GM12865 (cell line): Measurements from ENCODE around the gene PDGFB.

Source experiments
- DNase-seq: peaks from one replicate; pipeline ENCODE4 v3.0.0; 2010; ENCODE audit warnings: low read depth
- H3K4me3 ChIP-seq: 2 replicates; pipeline ENCODE4 v1.5.1; 2011; ENCODE audit warnings: mild to moderate bottlenecking, low read depth, low read length, control low read depth
- TF ChIP-seq, protein P1 (sequence below): IDR thresholded peaks from 2 replicates; pipeline ENCODE4 v1.5.1; 2011; ENCODE audit warnings: low read length, control low read depth, low read depth, inconsistent platforms; ENCODE audit not compliant: insufficient read depth; ENCODE audit errors: missing control alignments

Gene PDGFB

GRCh38 chr22:39204216-39204615 is 40.6 kb downstream of the PDGFB start:
- H3K4me3 ChIP-seq, result no peak overlapping the region
- TF ChIP-seq, protein P1, sequence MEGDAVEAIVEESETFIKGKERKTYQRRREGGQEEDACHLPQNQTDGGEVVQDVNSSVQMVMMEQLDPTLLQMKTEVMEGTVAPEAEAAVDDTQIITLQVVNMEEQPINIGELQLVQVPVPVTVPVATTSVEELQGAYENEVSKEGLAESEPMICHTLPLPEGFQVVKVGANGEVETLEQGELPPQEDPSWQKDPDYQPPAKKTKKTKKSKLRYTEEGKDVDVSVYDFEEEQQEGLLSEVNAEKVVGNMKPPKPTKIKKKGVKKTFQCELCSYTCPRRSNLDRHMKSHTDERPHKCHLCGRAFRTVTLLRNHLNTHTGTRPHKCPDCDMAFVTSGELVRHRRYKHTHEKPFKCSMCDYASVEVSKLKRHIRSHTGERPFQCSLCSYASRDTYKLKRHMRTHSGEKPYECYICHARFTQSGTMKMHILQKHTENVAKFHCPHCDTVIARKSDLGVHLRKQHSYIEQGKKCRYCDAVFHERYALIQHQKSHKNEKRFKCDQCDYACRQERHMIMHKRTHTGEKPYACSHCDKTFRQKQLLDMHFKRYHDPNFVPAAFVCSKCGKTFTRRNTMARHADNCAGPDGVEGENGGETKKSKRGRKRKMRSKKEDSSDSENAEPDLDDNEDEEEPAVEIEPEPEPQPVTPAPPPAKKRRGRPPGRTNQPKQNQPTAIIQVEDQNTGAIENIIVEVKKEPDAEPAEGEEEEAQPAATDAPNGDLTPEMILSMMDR, result no peak
- DNase-seq, result no peak

DNA sequence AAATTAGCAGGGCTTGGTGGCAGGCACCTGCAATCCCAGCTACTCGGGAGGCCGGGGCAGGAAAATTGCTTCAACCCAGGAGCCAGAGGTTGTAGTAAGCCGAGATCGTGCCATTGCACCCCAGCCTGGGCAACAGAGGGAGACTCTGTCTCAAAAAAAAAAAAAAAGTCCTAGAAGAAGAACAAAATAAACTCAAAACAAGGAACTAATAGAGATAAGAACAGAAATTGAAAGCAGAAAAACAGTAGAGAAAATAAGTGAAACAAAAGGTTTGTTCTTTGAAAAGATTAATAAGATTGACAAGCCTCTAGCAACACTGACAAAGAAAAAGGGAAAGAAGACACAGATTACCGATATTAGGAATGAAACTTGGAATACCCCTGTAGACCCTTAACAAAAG is 47.2 kb downstream of the PDGFB start:
- DNase-seq, result no peak
- H3K4me3 ChIP-seq, result no peak overlapping the region
- TF ChIP-seq, protein P1, result no peak

DNA sequence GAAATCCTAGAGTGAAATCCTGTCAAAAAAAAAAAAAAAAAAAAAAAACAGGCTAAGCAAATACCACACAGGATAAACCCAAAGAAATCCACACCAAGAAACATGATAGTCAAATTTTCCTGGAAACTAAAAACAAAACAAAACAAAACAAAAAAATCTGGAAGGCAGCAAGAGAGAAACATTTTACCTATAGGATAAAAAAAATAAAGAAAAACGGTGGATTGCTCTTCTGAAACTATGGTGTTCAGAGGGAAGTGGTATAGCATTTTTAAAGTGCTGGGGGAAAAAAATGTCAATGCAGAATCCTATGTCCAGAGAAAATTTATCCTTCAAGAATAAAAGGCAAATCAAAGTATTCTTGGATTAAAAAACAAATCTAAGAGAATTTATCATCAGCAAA is 50.7 kb downstream of the PDGFB start:
- TF ChIP-seq, protein P1, result no peak
- DNase-seq, result no peak
- no peak overlapping the region for H3K4me3 ChIP-seq

DNA sequence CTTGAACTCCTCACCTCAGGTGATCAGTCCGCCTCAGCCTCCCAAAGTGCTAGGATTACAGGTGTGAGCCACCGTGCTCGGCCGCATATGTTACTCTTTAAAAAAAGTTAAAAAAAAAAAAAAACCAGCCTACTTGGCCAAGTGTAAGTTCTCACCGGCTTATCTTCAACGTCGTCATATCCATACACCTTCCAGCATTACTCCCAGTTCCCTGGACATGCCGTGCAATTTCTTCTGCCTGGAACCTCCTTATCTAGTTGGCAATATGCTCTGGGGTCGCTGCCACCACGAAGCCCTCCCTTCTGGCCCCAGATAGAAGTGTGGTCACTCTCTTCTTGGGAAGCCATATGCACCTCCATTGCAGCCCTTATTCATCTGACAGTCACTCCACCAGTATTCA is 56.0 kb downstream of the PDGFB start:
- TF ChIP-seq, protein P1, result no peak
- DNase-seq, result no peak
- no peak overlapping the region for H3K4me3 ChIP-seq

- TF ChIP-seq, protein P1, result no peak
- H3K4me3 ChIP-seq, result no peak overlapping the region
- DNase-seq, result no peak
Observed at GRCh38 chr22:39185601-39186012, 59.2 kb downstream of the PDGFB start.

DNA sequence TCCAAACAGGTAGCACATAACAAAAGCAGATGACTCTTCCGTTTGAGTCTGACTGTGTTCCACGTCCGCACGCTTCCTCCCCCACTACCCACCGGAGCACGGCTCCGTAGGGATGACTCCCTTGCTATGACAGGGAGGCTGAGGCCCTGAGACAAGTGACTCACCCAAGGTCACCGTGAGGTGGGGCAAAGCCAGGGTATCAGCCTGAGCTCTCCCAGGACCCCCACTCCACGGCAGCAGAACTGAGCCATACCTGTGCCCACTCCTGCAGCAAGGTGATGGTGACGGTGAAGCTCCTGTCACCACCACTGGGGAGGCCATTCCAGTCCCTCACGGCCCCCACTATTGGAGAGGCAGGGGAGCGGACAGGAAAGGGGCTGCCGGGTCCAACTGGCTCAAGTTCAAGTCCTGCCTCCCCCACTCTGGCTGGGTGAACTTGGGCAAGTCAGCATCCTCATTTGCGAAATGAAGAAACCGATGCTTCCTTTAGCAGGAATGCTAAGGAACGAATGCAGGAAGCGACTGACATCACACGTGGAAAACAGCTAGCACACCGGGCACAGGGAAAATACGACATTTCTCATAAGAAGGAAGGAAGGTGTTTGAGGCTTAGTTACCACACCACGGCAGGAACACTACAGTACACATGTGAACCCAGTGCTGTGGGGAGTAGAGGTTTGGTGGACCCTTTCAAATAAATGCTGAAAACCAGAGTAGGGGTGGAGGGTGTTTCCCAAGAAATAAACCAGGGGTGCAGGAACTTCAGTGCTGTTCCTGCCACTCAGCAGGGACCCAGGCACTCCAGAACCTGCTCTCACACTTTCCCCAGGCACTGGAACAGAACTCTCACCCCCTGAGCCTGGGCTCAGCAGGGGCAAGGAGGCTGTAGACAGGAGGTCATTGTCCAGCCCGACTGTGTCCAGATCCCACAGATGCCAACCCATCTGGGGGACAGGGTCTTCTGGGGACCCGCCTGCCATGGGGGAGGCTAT is 59.9 kb downstream of the PDGFB start:
- TF ChIP-seq, protein P1, result no peak
- H3K4me3 ChIP-seq, result no peak overlapping the region
- no peak for DNase-seq
